ENCODE data around the gene ARID4B.

The ARID4B gene

DNA sequence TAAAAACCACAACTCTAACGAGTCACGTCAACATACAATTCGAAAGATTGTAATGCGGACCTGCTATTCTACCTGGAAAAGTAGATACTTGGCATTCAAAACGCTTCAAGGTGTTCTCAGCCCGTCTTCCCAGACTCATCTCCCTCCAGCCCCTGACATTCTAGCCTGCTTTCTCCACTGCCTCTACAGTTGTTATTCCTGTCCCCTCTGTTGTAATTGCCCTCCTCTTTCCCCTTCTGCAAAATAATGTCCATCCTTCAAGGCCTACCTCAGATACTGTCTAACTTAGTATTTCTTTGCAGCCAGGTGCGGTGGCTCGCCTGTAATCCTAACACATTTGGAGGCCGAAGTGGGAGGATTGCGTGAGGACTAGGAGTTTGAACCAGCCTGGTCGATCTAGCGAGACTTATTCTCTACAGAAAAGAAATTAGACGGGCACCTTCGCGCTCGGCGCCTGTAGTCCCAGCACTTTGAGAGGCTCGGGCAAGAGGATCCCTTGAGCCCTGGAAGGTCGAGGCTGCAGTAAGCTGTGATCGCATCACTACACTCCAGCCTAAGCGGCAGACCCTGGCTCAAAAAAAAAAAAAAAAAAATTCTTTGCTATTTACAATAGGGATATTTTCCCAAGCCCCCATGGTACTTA is 166.2 kb downstream of the ARID4B start (continued):
- no peak for TF ChIP-seq INSM2 (tag by site-specific recombination; IDR thresholded peaks at IDR 0.05)
- peak; percentile 26; the same call in 1 of the 2 replicates for TF ChIP-seq GLI4 (tag by site-specific recombination; IDR thresholded peaks at IDR 0.05)
- TF ChIP-seq ZNF121 (tag by site-specific recombination; IDR thresholded peaks at IDR 0.05), result no peak

- Histone ChIP-seq H3K27ac (ENCODE audit: extremely low read depth, low read depth, low read length) (peak within 1 kb of the TSS; percentile 77), H3K36me3 (ENCODE audit: control insufficient read depth in 2 of 2, insufficient read depth in 1 of 2, low read length in 2 of 2) (peaks cover 32 to 39% of the 10 kb centered on the region in 2 experiments), H3K9me3 (ENCODE audit: control insufficient read depth, insufficient read depth, low read depth, low read length) (no peaks in the 10 kb centered on the region), H3K4me1 (ENCODE audit: control insufficient read depth, insufficient read depth, low read length) (no peaks in the 10 kb centered on the region), H3K4me3 (ENCODE audit: low read depth, low read length) (peak within 1 kb of the TSS; percentile 74)
- ChIA-PET POLR2A (interaction anchor here (0.6 to 2.0 kb wide), 19 partner anchors 10 to 743 kb away, joined by 3 to 19 read pairs (median 4); partner anchors contain the start of genes ARID4B, B3GALNT2, GGPS1 and TBCE), CTCF (interaction anchor here (0.6 to 1.2 kb wide), 6 partner anchors 11 to 1871 kb away, joined by 3 to 4 read pairs (median 3); no protein-coding TSS in a partner anchor)
- TF ChIP-seq ZNF391 (tag by site-specific recombination; IDR thresholded peaks at IDR 0.05; ENCODE audit: borderline replicate concordance, low read depth) (peak; percentile 84; the same call in 1 of the 2 replicates), ZSCAN23 (tag by site-specific recombination; IDR thresholded peaks at IDR 0.05) (0 out of 2 replicates have a peak, but pooled peaks have one; percentile 12), KLF16 (tag by site-specific recombination; IDR thresholded peaks at IDR 0.05) (peak; percentile 90), ZNF394 (tag by site-specific recombination; IDR thresholded peaks at IDR 0.05; ENCODE audit: borderline replicate concordance) (peak; percentile 60), ZNF513 (tag by site-specific recombination; IDR thresholded peaks at IDR 0.05) (no peak), ZNF48 (tag by site-specific recombination; IDR thresholded peaks at IDR 0.05) (no peak), ZNF18 (tag by site-specific recombination; IDR thresholded peaks at IDR 0.05) (peak; percentile 3; the same call in 1 of the 2 replicates), ZNF529 (tag by site-specific recombination; IDR thresholded peaks at IDR 0.05; ENCODE audit: insufficient replicate concordance) (no peak), ZNF707 (tag by site-specific recombination; IDR thresholded peaks at IDR 0.05) (no peak), ZNF629 (tag by site-specific recombination; IDR thresholded peaks at IDR 0.05) (peak; percentile 85), SCRT2 (tag by site-specific recombination; IDR thresholded peaks at IDR 0.05) (peak; percentile 99), ZNF768 (tag by site-specific recombination; IDR thresholded peaks at IDR 0.05) (no peak), TRIM28 (IDR thresholded peaks at IDR 0.05; ENCODE audit: borderline replicate concordance, low read length) (no peak; the same call in 1 of the 2 replicates), ZNF341 (tag by site-specific recombination; IDR thresholded peaks at IDR 0.05; ENCODE audit: low read depth) (peak; percentile 84), BCL11A (tag by site-specific recombination; IDR thresholded peaks at IDR 0.05; ENCODE audit: low read depth) (peak; percentile 12; the same call in 1 of the 2 replicates), ZNF664 (tag by site-specific recombination; IDR thresholded peaks at IDR 0.05) (peak; percentile 37; the same call in 1 of the 2 replicates), YY2 (tag by site-specific recombination; IDR thresholded peaks at IDR 0.05) (0 out of 2 replicates have a peak, but pooled peaks have one; percentile 53), ZNF785 (tag by site-specific recombination; IDR thresholded peaks at IDR 0.05) (no peak), KLF9 (tag by site-specific recombination; IDR thresholded peaks at IDR 0.05; ENCODE audit: low read depth) (peak; percentile 95), ZFP69B (tag by site-specific recombination; IDR thresholded peaks at IDR 0.05) (peak; percentile 55), HOXC10 (CRISPR knock-in tag; IDR thresholded peaks at IDR 0.05) (no peak), ZXDB (tag by site-specific recombination; IDR thresholded peaks at IDR 0.05) (peak; percentile 94)
- TF ChIP-seq, protein P1, sequence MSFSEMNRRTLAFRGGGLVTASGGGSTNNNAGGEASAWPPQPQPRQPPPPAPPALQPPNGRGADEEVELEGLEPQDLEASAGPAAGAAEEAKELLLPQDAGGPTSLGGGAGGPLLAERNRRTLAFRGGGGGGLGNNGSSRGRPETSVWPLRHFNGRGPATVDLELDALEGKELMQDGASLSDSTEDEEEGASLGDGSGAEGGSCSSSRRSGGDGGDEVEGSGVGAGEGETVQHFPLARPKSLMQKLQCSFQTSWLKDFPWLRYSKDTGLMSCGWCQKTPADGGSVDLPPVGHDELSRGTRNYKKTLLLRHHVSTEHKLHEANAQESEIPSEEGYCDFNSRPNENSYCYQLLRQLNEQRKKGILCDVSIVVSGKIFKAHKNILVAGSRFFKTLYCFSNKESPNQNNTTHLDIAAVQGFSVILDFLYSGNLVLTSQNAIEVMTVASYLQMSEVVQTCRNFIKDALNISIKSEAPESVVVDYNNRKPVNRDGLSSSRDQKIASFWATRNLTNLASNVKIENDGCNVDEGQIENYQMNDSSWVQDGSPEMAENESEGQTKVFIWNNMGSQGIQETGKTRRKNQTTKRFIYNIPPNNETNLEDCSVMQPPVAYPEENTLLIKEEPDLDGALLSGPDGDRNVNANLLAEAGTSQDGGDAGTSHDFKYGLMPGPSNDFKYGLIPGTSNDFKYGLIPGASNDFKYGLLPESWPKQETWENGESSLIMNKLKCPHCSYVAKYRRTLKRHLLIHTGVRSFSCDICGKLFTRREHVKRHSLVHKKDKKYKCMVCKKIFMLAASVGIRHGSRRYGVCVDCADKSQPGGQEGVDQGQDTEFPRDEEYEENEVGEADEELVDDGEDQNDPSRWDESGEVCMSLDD (tag by site-specific recombination; IDR thresholded peaks at IDR 0.05), result no peak
- TF ChIP-seq, protein P2, sequence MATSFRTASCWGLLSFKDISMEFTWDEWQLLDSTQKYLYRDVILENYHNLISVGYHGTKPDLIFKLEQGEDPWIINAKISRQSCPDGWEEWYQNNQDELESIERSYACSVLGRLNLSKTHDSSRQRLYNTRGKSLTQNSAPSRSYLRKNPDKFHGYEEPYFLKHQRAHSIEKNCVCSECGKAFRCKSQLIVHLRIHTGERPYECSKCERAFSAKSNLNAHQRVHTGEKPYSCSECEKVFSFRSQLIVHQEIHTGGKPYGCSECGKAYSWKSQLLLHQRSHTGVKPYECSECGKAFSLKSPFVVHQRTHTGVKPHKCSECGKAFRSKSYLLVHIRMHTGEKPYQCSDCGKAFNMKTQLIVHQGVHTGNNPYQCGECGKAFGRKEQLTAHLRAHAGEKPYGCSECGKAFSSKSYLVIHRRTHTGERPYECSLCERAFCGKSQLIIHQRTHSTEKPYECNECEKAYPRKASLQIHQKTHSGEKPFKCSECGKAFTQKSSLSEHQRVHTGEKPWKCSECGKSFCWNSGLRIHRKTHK (tag by site-specific recombination; IDR thresholded peaks at IDR 0.05), result no peak
These were observed 166.9 kb downstream of the ARID4B start, which contains the start of gene RBM34 for GRCh38 chr1:235160957-235161684. RBM34 (minus strand) TSS chr1:235161250; CDS start chr1:235161226, 24 bp downstream.
